ENCODE results near the gene SFXN4.

The SFXN4 gene

GRCh38 chr10:119208553-119208940 is 43.0 kb upstream of the SFXN4 start:
- TF ChIP-seq CTCF (conservative IDR thresholded peaks at IDR 0.05), result no peak
- peak overlapping the region; percentile 91; the same call in 1 of the 2 replicates for H3K27ac ChIP-seq

GRCh38 chr10:119207713-119208552 is 42.4 kb upstream of the SFXN4 start:
- H3K27ac ChIP-seq, result peak overlapping the region; percentile 91
- no peak for TF ChIP-seq CTCF (conservative IDR thresholded peaks at IDR 0.05)

- H3K27ac ChIP-seq, result peak within 1 kb of the TSS; percentile 91
- TF ChIP-seq CTCF (conservative IDR thresholded peaks at IDR 0.05), result no peak
Observed at GRCh38 chr10:119207366-119207666, 41.8 kb upstream of the SFXN4 start, which contains the start of gene GRK5. Gene GRK5 (plus strand): TSS chr10:119207571. CDS start chr10:119207918, 347 bp downstream.

- peak; percentile 81 for TF ChIP-seq CTCF (conservative IDR thresholded peaks at IDR 0.05)
- peak overlapping the region; percentile 91 for H3K27ac ChIP-seq
Observed at GRCh38 chr10:119206603-119207365, 41.3 kb upstream of the SFXN4 start.

GRCh38 chr10:119205894-119206602 is 40.5 kb upstream of the SFXN4 start:
- no peak for TF ChIP-seq CTCF (conservative IDR thresholded peaks at IDR 0.05)
- peak overlapping the region; percentile 91 for H3K27ac ChIP-seq

GRCh38 chr10:119203006-119203405 is 37.5 kb upstream of the SFXN4 start:
- no peak overlapping the region for H3K27ac ChIP-seq

More at GRCh38 chr10:119203006-119203405, 37.5 kb upstream of the SFXN4 start:
- no peak for TF ChIP-seq CTCF (conservative IDR thresholded peaks at IDR 0.05)

Data from VCaP (cell line).